HG03378 (cell line): ENCODE results near the gene RGS3.

Experiments
- ATAC-seq: cut with Tn5 transposase; IDR thresholded peaks from one replicate; pipeline ENCODE4 v1.9.1; 2021; ENCODE audit warnings: mild to moderate bottlenecking, moderate library complexity; ENCODE audit not compliant: unreplicated experiment

The RGS3 gene

DNA sequence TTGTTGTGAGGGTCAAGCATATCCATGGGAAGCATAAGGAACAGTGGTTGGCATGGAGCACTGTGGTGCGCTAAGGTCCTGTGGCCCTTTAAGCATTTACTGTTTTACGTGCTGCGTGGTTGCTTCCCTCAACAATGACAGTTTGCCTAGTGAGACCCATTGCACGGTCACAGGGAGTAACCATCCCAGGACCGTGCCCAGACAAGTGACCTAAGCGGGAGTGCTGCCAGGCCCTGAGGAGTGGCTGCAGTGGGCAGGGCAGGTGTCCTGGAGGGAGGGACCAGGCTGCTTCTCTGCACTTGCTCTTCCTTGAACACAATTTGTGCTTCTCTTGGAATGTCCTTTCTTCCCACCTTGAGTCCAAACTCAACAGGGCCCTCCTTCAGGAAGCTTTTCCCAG lies 64.6 kb downstream of the RGS3 start:
- no peak for ATAC-seq

DNA sequence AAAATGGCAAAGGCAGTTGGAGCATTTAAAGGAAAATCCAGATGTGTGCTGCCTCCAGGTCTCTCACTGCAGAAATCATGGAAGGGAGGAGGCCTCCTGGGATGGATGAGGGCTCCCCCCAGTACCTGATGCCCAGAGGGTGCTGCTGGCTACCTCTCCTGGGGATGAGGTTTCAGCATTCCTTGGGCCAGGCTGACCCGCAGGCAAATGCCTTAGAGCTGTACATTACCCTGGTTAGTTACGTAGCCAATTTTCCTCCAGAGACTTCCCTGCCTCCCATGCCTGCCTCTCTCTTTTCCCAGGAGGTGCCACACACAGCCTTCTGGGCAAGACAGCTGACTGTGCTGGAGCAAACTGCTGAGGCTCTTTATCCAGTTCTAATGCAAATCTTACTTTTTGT lies 65.3 kb downstream of the RGS3 start:
- ATAC-seq: no peak

DNA sequence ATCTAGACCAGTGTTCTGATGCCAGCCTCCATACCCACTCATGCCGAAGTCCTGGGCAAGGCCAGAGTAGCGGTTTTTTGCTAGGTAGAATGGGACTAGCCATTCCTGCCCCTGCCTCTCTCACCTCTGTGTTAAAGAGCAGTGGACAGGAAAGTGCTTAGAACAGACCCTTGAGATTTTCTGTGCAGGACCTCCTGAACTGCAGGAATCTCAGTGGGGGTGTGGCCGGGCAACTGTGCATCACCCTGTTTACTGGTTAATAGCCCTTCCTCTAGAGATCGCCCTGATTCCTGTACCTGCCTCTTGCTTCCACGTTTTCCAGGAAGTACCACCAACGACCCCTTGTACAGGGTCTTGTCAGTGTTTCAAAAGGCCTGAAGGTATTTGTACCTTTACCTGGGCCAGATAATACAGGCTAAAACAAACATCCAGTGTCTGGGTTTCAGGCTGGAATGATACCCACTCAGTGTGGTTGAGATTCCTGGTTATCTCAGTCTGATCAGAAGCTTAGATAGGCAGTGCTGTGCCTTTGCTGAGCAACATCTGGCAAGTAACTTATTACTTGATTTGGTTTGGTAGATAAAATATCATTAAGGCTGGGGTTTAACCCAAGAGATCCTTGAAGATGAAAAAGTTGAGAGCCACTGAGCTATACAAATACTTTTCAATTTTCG lies 65.9 kb downstream of the RGS3 start:
- ATAC-seq: no peak

DNA sequence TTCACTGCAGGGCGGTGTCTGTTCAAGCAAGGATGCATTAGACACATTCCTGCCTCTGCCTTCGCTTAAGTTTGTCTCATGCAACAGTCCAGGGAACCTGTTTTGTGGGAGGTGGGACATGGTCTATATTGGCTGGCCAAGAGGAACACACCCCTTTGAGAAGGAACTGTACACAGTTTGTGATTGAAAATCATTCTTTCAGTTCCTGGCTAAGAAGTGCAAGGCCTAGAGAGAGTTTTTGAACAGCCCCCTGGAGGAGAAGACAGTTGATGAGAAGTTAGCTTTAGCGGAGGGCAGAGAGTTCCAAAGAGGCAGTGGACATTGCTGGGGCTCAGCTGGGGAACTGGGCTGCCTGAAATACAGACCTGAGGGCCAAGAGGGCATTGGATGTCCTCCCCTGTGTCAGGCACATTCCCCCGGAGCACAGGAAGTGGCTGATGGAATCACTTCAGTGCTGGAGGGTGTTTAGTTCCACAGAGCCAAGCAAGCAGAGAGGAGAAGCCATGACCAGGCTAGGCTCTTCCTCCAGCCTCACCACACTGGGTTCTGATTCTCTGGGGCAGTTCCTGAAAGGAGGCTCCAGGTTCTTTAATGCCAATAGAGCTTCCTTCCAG lies 66.6 kb downstream of the RGS3 start:
- ATAC-seq: no peak

DNA sequence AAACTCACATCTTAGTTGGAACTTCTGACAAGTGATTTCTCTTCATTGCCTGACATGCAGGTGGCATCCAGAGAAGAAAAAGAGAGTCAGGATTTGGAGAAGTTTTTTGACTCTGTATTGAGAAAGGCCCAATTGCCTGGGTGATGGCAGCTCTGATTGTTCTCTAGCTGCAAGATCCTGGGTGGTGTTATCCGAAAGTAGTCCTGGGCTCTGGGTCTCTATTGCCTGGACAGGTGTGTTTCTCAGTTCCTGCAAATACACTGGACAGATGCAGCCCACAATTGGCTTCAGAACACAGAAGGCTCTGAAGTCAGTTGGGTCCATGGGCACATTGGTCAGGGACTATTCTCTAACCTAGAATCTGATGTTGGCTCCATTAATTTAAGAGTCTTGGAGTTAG lies 67.4 kb downstream of the RGS3 start:
- no peak for ATAC-seq

DNA sequence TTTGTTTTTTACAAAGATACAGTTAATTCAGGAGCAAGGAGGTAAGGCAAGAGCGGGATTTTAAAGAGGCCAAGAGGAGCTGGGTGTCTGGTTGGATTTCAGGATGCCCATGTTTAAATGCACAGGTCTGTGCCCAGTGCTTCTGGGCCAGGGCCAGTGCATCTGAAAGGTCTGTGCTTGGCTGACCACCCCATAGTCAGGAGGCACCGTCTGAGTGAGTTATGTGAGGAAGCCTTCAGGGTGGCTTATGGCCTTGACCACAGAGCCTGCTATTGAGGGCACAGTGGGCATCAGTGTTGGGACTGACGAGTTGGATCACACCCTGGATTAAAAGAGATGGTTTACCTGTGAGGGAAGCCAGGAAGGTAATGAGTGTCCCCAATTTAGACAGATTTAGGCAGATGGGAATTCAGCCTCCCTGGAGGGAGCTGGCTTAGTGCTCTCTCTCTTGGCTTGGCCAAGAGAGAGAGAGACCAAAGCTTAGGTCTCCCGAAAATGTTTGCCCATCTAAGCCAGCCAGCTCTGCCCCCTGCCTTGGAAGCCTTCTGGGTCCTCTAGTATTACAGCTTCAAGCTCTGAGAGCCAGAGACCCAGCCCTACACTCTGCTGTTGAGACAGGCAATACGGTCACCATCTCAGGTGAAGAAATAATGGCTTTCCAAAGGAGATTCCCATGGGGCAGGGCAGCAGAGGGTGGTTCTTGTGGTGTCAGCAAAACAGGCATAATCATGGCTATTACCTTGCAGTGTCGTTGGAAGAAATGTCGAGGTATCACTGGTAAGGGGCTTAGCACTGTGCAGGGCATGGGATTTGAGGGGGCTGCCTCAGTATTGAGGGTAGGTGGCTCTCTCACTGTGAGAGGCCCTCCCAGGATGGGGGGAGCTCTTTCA lies 68.6 kb downstream of the RGS3 start:
- ATAC-seq: no peak

DNA sequence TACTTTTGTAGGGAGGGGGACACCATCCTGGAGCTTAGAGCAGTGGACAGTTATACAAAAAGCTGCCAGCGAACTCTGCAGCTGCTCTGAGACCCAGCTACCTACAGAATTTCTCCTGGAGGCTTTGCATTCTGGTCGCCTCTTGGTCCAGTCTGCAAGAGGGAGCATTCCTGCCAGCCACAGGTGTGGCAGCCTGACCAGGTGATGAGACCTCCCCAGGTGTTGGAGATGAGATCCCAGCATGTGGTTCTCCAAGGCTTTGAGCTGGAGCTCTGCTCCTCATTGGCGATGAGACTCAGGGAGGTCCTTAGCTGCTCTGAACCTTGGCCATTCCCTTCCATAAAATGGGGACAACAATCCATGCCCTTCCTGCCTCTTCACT lies 69.3 kb downstream of the RGS3 start:
- ATAC-seq: no peak

DNA sequence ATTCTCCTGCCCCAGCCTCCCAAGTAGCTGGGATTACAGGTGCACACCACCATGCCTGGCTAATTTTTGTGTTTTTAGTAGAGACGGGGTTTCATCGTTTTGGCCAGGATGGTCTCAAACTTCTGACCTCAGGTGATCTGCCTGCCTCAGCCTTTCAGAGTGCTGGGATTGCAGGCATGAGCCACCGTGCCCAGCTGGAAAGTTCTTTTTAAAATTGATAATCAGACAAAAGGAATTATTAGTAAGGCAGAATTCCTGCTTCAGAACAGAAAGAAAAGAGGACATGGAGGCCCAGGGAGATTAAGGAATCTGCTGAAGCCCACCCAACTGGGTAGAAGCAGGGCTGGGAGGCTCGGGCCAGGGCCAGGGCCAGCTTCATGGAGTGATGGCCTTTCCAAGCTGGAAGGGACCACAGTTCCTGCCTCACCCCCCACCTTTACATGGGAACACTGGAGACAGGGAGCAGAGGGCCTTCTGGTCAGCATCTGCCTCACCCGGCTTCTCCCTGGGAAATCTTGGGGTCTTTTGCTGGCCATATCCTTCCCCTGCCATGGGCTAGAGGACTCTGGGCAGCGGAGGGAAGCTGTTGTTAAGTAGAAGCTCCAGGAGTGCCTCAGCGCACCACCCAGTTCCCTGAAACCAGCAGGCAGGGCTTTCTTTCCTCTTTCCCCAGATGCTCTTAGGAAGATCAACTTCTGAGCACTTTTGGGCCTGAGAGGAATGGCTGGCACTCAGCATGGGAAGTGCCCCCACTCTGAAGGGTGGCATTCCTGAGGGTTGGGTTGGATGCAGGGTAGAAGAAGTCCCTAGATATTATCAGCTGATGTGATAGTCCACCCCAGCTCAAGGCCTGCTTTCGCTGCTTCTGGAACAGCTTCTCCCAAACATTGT lies 70.1 kb downstream of the RGS3 start:
- ATAC-seq: no peak

DNA sequence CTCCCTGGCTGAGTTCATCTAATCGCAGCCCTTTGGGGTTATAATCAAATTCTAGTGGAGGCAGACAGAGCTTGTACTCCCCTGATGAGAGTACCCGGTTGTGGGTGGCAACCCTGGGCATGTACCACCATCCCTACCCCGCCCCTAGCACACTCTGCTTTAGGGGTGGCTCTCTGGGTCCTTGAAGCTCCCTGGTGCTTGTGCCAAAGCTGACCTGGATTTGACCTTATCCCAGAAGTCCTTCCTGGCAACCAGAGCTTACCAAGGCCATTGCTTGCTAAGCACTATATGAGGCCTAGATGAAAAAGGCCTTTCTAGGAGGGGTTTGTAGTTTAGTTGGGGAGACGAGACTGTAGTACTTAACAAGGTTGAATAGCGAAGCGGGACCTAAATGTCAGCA lies 72.2 kb downstream of the RGS3 start:
- no peak for ATAC-seq

DNA sequence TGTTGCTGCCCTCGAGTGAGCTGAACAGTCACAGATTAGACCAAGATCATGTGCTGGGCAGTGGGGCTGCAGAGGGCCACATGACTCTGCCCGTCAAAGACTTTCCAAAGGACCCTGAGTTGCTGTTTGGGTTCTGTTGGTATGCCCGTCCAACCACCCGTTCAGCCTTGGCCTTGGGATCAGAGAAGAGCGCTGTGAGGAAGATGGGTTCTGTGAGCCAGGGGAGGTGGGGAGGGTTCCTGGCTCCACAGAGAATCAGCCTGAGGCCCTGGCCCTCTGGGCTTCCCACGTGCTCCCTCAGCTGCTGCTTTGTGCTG lies 72.6 kb downstream of the RGS3 start:
- ATAC-seq: no peak

DNA sequence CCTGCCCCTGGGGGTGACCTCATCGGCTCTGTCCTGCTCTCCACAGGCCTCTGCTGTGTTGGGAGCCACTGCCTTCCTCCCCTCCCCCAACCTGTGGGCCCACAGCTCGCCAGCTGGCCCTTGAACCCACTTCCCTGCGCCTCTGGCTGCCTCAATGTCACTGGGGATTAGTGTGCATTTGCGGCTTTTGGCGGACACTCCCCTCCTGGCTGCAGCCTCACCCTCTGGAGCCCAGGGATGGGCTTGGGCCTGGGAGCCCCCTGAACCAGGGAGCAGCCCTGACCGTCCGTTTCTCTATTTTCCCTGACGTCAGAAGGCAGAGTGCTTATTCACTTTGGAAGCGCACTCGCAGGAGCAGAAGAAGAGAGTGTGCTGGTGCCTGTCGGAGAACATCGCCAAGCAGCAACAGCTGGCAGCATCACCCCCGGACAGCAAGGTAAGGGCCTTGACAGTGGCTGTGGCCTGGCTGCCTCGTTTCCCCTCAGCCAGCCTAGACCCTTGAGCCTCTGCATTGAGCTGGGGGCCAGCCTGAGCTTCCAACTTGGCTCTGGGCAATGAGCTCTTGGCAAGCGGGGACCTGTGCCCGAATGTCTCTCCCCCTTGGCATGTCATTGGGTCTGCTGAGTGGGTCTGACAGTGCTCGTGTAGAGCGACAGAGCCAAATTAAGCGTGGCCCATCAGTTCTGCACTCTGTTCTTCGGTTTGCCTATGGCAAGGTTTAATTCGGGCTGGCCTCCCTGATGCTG lies 73.1 kb downstream of the RGS3 start:
- ATAC-seq: no peak

DNA sequence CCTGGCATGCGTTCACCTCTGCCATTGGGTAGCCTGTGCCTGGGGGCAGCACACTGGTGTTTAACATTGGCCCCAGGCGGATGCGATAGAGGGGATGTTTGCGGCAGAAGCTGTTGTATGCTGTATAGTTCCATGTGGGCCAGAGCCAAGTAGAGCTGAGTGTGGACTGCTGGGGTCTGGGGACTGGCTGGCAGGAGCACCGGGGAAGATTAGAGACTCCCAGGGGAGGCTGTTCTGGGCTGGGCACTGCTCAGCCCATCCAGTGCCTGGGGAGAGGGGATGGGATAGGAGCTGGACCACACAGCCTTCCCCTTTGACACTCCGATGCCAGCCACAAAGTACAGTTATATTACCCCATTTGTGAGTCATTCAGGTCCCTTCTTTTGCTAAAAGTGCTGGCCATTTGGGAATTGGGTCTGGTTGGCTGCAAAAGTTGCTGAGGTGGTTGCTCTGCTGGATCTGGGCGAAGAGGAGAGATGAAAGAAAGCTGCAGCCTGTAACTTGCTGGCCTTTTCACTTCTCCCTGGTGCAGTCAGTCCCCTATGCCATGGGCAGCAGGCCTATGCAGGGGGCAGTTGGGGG lies 73.8 kb downstream of the RGS3 start:
- ATAC-seq: no peak

DNA sequence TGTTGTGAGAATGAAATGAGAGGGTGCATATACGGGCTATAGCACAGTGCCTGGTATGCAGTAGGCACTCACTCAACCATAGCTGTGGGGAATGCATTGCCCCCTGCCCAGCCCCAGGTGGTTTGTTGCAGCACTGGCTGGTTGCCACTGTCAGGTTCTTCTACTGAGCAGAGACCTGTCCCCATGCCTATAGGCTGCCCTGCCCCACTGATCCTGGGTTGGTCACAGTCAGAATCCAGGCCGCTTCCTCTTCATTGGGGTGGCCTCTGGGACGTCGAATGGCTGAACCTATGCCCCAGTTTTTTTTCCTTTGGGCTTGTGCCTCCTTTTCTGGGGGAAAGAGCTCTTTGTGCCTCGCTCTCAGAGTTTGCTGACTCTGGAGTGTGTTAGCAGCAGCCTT lies 74.6 kb downstream of the RGS3 start:
- no peak for ATAC-seq

DNA sequence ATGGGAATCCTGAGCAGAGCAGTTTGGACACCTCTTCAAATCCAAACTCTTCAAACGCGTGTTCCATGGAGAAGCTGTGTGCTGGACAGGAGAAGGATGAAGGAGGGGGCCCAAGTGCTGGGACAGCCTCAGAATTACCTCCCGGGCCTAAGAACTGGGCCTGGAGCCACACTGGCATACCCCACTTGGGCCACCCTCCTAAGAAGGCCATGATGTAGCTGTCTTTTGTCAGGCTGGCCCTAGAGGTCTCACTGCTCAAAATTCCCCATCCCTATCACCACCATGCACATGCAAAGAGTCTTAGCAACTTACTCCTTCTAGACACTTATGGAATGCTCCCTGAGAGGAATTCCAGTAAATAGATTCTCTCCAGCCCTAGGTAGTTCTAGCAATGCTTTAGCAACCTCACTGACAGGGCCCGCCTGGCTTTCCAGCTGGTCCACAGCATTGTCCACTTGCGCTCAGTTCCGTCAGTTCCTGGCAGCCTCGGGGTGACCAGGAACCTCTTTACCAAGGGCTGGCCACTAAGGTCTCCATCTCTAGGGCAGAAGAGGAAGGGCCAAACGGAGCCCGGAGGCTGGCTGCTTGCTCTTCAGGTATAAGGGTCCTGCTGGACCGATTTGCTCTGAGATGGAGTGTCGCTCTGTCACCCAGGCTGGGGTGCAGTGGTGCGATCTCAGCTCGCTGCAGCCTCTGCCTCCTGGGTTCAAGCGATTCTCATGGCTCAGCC lies 75.3 kb downstream of the RGS3 start:
- ATAC-seq: no peak

DNA sequence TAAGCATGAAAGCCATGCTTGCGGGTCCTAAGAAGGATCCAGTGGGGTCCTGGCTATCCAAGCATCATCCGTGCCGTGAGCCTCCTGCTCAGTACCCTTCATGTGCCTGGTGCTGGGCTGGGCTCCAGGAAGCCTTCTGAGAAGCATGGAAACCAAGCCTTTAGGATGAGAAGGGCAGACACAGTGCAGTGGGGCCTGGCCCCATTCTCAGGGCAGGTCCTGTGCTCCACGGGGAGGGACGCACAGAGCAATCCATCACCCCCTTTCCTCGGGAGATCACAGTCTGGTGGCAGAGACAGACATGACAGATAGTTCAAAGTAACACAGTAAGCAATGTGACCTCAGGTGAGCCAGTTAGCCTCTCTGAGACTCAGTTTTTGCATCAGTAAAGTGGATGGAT lies 76.9 kb downstream of the RGS3 start:
- no peak for ATAC-seq

DNA sequence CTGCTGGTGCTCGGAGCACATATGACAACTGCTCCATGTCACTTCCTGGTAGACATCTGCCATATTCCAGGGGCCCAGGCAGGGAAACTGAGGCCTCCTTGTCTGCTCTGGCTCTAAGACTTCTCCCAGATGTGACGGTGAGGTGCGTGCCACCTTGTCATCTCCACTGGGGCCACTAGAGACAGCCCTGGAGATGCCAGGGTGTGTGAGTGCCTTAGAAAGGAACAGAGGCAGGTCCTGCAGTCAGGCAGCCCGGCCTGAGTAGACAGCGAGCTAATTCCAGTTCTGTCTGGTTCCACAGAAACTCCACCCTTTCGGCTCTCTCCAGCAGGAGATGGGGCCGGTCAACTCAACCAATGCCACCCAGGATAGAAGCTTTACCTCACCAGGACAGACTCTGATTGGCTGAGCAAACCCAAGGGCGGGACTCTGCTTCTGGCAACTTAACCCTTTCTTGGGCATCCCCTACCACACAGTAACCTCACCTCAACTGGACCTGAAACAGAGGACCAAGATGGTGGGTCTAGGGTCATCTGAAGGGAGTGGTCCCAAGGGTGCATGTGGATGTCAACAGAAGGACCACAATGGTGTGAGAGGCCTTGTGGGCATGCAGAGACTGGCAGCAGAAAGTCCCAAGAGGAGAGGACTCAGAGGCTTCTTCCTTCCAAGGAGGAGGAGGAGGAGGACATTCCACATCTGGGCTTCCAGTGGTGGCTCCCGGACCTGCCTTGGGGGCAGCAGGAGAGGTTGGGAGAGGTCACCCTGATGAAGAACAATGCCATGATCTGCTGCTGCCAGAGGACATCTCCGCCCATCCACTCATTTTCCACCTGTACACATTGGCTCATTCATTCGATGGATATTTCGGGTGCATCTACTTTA lies 77.7 kb downstream of the RGS3 start:
- no peak for ATAC-seq

DNA sequence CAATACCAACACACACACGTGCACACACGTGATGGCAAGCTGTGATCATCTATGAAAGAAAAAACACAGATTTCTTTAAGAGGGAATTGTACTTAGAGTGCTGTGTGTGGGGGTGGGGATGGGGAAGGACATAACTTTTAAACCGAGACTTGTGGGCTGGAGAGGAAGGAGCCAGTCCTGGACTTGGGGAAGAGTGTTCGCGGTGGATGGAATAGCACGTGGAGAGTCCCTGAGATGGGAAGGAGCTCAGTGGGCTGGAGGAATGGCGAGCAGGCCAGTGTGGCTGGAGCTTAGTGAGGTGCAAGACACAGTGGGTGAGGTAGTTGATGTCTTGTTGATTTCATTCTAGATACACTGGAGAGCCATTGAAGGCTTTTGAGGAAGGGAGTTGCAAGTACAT lies 78.5 kb downstream of the RGS3 start:
- ATAC-seq: no peak

DNA sequence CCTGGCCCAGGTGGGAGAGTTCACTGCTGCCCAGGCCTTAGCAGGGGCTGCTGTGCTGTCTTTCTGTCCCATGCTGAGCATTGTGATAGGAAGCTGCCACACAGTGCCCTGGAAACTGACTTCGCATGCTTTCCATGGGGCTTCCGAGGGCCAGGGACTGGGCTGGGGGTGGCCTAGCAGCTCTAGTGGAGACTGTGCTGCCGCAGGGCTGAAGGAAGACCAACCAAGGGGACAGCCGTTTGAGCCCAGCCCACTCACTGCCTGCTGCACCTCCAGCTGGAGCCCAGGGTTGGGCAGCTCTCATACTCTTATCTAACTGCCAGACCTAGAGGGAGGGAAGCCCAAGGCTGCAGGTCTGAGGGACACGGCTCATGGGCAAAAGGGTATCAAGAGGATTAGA lies 79.2 kb downstream of the RGS3 start:
- no peak for ATAC-seq
